GM12801 (cell line): ENCODE results near the gene COX6B2.

ENCODE experiments used
- TF ChIP-seq, protein P1 (sequence below): IDR thresholded peaks from one replicate; pipeline ENCODE4 v1.5.1; 2011; ENCODE audit warnings: control low read depth; ENCODE audit not compliant: insufficient read length; ENCODE audit errors: extremely low read depth

COX6B2 gene

GRCh38 chr19:55299991-55300390 lies 54.5 kb downstream of the COX6B2 start:
- TF ChIP-seq, protein P1, sequence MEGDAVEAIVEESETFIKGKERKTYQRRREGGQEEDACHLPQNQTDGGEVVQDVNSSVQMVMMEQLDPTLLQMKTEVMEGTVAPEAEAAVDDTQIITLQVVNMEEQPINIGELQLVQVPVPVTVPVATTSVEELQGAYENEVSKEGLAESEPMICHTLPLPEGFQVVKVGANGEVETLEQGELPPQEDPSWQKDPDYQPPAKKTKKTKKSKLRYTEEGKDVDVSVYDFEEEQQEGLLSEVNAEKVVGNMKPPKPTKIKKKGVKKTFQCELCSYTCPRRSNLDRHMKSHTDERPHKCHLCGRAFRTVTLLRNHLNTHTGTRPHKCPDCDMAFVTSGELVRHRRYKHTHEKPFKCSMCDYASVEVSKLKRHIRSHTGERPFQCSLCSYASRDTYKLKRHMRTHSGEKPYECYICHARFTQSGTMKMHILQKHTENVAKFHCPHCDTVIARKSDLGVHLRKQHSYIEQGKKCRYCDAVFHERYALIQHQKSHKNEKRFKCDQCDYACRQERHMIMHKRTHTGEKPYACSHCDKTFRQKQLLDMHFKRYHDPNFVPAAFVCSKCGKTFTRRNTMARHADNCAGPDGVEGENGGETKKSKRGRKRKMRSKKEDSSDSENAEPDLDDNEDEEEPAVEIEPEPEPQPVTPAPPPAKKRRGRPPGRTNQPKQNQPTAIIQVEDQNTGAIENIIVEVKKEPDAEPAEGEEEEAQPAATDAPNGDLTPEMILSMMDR = no peak
